DOHH2 (cell line): ENCODE results near the gene HELLS.

Experiments used
- EZH2phosphoT487 ChIP-seq: fragments of 200-600 bp; sonication (generic); IDR thresholded peaks from 2 replicates; pipeline ENCODE4 v1.6.1; 2017; ENCODE audit warnings: borderline replicate concordance, mild to moderate bottlenecking, antibody characterized with exemption, low read length, moderate library complexity, mixed read lengths
- TF ChIP-seq, protein P1 (sequence below): fragments of 200-600 bp; sonication (generic); IDR thresholded peaks from one replicate; pipeline ENCODE4 v1.5.1; 2014; ENCODE audit warnings: antibody characterized with exemption, mild to moderate bottlenecking, low read depth, low read length; ENCODE audit not compliant: poor library complexity, severe bottlenecking

DNA sequence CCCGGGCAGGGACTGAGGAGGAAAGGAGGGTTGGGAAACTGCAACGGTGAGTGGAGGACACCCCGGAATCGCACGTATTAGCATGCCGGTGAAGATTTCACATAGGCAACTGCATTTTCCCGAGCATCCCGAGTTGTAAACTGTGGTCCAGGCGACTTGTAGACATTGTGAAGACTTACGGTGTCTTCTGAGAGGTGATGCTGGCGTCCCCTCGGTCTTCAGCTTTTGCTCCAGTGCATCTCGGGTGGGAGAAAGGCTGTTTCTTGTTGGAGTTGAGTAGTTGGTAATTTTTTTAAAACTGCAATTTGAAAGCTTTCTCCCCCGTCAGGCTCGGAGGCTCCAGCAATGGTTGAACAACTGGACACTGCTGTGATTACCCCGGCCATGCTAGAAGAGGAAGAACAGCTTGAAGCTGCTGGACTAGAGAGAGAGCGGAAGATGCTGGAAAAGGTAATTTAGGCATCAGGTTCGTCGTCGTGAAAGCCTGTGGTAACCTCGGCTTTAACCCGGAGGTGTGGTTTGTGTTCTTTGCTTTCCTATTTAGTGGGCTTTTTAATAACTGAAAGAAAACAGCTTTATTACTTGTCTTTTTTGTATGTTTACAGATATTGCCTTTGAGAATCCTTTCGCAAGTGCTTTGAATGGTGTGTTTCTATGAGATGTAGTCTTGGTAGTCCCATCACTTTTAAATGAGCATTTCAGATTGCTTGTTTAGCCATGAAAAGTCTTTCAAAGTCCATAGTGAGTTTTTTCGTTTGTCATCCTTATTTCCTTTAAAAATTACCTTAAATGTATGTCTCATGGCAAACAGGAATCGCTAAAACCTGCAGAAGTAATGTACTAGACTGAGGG, 687 bp downstream of the HELLS start:
- TF ChIP-seq, protein P1, sequence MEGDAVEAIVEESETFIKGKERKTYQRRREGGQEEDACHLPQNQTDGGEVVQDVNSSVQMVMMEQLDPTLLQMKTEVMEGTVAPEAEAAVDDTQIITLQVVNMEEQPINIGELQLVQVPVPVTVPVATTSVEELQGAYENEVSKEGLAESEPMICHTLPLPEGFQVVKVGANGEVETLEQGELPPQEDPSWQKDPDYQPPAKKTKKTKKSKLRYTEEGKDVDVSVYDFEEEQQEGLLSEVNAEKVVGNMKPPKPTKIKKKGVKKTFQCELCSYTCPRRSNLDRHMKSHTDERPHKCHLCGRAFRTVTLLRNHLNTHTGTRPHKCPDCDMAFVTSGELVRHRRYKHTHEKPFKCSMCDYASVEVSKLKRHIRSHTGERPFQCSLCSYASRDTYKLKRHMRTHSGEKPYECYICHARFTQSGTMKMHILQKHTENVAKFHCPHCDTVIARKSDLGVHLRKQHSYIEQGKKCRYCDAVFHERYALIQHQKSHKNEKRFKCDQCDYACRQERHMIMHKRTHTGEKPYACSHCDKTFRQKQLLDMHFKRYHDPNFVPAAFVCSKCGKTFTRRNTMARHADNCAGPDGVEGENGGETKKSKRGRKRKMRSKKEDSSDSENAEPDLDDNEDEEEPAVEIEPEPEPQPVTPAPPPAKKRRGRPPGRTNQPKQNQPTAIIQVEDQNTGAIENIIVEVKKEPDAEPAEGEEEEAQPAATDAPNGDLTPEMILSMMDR = no peak
- TF ChIP-seq EZH2phosphoT487 = no peak
